ENCODE data around the gene CHST1.

The CHST1 gene

DNA sequence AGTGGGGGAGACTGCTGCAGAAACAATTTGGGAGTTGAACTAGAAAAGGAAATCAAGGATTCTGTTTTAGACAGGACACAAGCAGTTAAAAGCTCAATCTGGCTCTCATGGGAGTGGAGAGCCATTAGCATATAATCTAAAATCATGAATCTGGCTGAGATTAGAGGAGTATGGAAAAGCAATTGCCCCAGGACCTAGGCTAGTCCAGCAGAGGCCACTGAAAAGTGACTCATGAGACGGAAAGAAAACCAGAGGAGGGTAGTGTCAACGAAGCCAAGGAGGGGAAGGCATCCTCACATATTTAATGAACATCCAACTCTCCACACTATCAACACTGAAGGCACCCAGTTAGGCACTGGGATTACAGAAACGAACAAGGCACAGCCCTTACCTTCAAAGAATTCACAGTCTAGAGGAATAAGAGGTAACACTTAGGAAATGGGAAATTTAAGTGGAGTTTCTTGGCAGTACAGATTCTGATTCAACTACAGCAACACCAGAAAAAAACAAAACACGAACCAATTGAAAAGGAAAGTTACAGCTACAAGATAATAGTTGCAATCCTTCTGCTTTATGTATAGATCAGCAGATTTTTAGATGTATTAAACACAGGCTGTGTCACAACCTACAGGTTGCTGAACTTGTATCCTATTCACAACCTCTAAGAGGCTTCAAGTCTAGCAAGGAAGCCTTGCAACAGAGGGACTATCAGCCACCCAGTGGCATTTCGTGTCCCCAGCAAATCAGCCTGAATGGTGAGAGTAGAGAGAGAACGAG is 43.7 kb upstream of the CHST1 start:
- no peak for ATAC-seq
- TF ChIP-seq, protein P1, sequence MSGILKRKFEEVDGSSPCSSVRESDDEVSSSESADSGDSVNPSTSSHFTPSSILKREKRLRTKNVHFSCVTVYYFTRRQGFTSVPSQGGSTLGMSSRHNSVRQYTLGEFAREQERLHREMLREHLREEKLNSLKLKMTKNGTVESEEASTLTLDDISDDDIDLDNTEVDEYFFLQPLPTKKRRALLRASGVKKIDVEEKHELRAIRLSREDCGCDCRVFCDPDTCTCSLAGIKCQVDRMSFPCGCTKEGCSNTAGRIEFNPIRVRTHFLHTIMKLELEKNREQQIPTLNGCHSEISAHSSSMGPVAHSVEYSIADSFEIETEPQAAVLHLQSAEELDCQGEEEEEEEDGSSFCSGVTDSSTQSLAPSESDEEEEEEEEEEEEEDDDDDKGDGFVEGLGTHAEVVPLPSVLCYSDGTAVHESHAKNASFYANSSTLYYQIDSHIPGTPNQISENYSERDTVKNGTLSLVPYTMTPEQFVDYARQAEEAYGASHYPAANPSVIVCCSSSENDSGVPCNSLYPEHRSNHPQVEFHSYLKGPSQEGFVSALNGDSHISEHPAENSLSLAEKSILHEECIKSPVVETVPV (CRISPR knock-in tag; IDR thresholded peaks at IDR 0.05), result no peak
- TF ChIP-seq ARNTL (CRISPR knock-in tag; IDR thresholded peaks at IDR 0.05; ENCODE audit: borderline replicate concordance, low read depth), result no peak
- no peak for TF ChIP-seq RARB (CRISPR knock-in tag; IDR thresholded peaks at IDR 0.05)
- TF ChIP-seq ZFP3 (CRISPR knock-in tag; IDR thresholded peaks at IDR 0.05), result no peak
- no peak for TF ChIP-seq BACH2 (CRISPR knock-in tag; IDR thresholded peaks at IDR 0.05; ENCODE audit: borderline replicate concordance)

DNA sequence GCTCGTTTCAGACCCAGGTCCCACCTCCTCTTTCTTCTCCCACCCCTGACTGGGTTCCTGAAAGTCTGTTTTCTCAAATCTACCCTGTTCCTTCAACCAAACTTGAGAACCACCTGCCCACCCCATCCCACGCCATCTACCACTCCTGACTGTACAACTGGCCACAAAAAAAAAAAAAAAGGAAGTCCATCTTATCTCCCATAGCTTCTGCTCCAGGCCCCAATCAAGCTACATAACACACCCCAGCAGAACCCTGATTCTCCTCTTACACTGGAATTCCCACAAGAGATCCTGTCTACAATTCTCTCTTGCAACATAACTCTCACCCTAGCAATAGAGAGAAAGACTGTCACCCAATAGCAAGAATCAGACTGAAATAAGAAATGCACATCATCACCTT is 39.2 kb upstream of the CHST1 start:
- no peak for ATAC-seq
- TF ChIP-seq ZNF70 (CRISPR knock-in tag; IDR thresholded peaks at IDR 0.05) (no peak), ZNF565 (CRISPR knock-in tag; conservative IDR thresholded peaks at IDR 0.05; ENCODE audit: low read depth) (no peak), ZC3H10 (CRISPR knock-in tag; IDR thresholded peaks at IDR 0.05) (no peak), ZFP3 (CRISPR knock-in tag; IDR thresholded peaks at IDR 0.05) (no peak), RARB (CRISPR knock-in tag; IDR thresholded peaks at IDR 0.05) (no peak), BACH2 (CRISPR knock-in tag; IDR thresholded peaks at IDR 0.05; ENCODE audit: borderline replicate concordance) (no peak), SNAI2 (CRISPR knock-in tag; IDR thresholded peaks at IDR 0.05) (no peak), ARNTL (CRISPR knock-in tag; IDR thresholded peaks at IDR 0.05; ENCODE audit: borderline replicate concordance, low read depth) (no peak), OSR1 (CRISPR knock-in tag; IDR thresholded peaks at IDR 0.05) (no peak), GLIS3 (CRISPR knock-in tag; IDR thresholded peaks at IDR 0.05) (no peak), ZFP30 (CRISPR knock-in tag; IDR thresholded peaks at IDR 0.05) (no peak), ISL1 (CRISPR knock-in tag; IDR thresholded peaks at IDR 0.05) (no peak), CSDC2 (CRISPR knock-in tag; IDR thresholded peaks at IDR 0.05) (no peak), ZNF8 (CRISPR knock-in tag; IDR thresholded peaks at IDR 0.05) (no peak), ESRRG (CRISPR knock-in tag; IDR thresholded peaks at IDR 0.05) (no peak), TOX (CRISPR knock-in tag; IDR thresholded peaks at IDR 0.05; ENCODE audit: borderline replicate concordance) (no peak), TCF4 (CRISPR knock-in tag; IDR thresholded peaks at IDR 0.05; ENCODE audit: borderline replicate concordance) (no peak)
- TF ChIP-seq, protein P1 (CRISPR knock-in tag; IDR thresholded peaks at IDR 0.05), result no peak
- TF ChIP-seq, protein P2, sequence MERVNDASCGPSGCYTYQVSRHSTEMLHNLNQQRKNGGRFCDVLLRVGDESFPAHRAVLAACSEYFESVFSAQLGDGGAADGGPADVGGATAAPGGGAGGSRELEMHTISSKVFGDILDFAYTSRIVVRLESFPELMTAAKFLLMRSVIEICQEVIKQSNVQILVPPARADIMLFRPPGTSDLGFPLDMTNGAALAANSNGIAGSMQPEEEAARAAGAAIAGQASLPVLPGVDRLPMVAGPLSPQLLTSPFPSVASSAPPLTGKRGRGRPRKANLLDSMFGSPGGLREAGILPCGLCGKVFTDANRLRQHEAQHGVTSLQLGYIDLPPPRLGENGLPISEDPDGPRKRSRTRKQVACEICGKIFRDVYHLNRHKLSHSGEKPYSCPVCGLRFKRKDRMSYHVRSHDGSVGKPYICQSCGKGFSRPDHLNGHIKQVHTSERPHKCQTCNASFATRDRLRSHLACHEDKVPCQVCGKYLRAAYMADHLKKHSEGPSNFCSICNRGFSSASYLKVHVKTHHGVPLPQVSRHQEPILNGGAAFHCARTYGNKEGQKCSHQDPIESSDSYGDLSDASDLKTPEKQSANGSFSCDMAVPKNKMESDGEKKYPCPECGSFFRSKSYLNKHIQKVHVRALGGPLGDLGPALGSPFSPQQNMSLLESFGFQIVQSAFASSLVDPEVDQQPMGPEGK (CRISPR knock-in tag; IDR thresholded peaks at IDR 0.05; ENCODE audit: borderline replicate concordance), result no peak

DNA sequence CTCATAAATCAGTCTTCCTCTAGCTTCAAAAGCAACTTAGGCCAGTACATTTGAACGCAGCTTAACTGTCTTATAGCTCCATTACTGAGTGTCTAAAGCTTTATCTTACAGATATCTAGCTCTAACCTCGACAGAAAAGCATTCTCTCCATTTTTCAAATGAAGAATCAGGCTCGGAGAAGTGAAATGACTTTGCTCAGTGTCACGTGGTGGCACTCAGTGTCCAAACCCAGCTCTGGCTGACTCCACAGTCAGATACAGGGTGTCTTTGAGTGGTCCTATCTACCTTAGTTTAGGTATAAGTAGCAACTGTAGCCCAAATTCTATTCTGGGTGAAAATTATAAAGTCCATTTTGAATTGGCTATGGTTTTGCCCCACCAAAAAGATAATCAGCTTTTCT is 38.7 kb upstream of the CHST1 start:
- TF ChIP-seq SNAI2 (CRISPR knock-in tag; IDR thresholded peaks at IDR 0.05) (no peak), ESRRG (CRISPR knock-in tag; IDR thresholded peaks at IDR 0.05) (no peak), ZFP3 (CRISPR knock-in tag; IDR thresholded peaks at IDR 0.05) (no peak), RARB (CRISPR knock-in tag; IDR thresholded peaks at IDR 0.05) (no peak), ZC3H10 (CRISPR knock-in tag; IDR thresholded peaks at IDR 0.05) (no peak), TCF4 (CRISPR knock-in tag; IDR thresholded peaks at IDR 0.05; ENCODE audit: borderline replicate concordance) (no peak), ARNTL (CRISPR knock-in tag; IDR thresholded peaks at IDR 0.05; ENCODE audit: borderline replicate concordance, low read depth) (no peak), ZNF70 (CRISPR knock-in tag; IDR thresholded peaks at IDR 0.05) (no peak), ISL1 (CRISPR knock-in tag; IDR thresholded peaks at IDR 0.05) (no peak), OSR1 (CRISPR knock-in tag; IDR thresholded peaks at IDR 0.05) (no peak)
- TF ChIP-seq, protein P3, sequence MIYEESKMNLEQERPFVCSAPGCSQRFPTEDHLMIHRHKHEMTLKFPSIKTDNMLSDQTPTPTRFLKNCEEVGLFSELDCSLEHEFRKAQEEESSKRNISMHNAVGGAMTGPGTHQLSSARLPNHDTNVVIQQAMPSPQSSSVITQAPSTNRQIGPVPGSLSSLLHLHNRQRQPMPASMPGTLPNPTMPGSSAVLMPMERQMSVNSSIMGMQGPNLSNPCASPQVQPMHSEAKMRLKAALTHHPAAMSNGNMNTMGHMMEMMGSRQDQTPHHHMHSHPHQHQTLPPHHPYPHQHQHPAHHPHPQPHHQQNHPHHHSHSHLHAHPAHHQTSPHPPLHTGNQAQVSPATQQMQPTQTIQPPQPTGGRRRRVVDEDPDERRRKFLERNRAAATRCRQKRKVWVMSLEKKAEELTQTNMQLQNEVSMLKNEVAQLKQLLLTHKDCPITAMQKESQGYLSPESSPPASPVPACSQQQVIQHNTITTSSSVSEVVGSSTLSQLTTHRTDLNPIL (CRISPR knock-in tag; IDR thresholded peaks at IDR 0.05; ENCODE audit: low read depth), result no peak
- TF ChIP-seq, protein P4, sequence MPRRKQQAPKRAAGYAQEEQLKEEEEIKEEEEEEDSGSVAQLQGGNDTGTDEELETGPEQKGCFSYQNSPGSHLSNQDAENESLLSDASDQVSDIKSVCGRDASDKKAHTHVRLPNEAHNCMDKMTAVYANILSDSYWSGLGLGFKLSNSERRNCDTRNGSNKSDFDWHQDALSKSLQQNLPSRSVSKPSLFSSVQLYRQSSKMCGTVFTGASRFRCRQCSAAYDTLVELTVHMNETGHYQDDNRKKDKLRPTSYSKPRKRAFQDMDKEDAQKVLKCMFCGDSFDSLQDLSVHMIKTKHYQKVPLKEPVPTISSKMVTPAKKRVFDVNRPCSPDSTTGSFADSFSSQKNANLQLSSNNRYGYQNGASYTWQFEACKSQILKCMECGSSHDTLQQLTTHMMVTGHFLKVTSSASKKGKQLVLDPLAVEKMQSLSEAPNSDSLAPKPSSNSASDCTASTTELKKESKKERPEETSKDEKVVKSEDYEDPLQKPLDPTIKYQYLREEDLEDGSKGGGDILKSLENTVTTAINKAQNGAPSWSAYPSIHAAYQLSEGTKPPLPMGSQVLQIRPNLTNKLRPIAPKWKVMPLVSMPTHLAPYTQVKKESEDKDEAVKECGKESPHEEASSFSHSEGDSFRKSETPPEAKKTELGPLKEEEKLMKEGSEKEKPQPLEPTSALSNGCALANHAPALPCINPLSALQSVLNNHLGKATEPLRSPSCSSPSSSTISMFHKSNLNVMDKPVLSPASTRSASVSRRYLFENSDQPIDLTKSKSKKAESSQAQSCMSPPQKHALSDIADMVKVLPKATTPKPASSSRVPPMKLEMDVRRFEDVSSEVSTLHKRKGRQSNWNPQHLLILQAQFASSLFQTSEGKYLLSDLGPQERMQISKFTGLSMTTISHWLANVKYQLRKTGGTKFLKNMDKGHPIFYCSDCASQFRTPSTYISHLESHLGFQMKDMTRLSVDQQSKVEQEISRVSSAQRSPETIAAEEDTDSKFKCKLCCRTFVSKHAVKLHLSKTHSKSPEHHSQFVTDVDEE (CRISPR knock-in tag; IDR thresholded peaks at IDR 0.05), result no peak
- TF ChIP-seq, protein P1 (CRISPR knock-in tag; IDR thresholded peaks at IDR 0.05), result no peak
- TF ChIP-seq, protein P5, sequence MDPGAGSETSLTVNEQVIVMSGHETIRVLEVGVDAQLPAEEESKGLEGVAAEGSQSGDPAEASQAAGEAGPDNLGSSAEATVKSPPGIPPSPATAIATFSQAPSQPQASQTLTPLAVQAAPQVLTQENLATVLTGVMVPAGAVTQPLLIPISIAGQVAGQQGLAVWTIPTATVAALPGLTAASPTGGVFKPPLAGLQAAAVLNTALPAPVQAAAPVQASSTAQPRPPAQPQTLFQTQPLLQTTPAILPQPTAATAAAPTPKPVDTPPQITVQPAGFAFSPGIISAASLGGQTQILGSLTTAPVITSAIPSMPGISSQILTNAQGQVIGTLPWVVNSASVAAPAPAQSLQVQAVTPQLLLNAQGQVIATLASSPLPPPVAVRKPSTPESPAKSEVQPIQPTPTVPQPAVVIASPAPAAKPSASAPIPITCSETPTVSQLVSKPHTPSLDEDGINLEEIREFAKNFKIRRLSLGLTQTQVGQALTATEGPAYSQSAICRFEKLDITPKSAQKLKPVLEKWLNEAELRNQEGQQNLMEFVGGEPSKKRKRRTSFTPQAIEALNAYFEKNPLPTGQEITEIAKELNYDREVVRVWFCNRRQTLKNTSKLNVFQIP (CRISPR knock-in tag; IDR thresholded peaks at IDR 0.05; ENCODE audit: borderline replicate concordance, low read depth), result no peak
- ATAC-seq, result no peak
